ENCODE data around the gene PTPRU.
"Not testable (repeated sequence)": the region's sequence is repeated elsewhere in the genome, so short reads cannot be mapped to it uniquely, and the experiment has no call there.

The PTPRU gene

DNA sequence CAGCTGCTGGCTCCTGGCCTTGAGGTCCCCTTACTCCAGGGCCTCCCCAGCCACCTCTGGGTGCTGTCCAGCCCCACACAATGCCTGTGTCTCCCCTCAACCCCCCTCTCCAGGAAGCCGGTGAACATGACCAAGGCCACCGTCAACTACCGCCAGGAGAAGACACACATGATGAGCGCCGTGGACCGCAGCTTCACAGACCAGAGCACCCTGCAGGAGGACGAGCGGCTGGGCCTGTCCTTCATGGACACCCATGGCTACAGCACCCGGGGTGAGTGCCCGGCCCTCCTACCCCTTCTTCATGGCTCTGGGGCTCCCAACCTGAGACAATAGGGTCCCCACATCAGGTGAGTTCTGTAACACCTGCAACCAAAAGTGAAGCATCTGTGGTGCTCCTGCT lies 55.4 kb downstream of the PTPRU start:
- TF ChIP-seq, protein P1, sequence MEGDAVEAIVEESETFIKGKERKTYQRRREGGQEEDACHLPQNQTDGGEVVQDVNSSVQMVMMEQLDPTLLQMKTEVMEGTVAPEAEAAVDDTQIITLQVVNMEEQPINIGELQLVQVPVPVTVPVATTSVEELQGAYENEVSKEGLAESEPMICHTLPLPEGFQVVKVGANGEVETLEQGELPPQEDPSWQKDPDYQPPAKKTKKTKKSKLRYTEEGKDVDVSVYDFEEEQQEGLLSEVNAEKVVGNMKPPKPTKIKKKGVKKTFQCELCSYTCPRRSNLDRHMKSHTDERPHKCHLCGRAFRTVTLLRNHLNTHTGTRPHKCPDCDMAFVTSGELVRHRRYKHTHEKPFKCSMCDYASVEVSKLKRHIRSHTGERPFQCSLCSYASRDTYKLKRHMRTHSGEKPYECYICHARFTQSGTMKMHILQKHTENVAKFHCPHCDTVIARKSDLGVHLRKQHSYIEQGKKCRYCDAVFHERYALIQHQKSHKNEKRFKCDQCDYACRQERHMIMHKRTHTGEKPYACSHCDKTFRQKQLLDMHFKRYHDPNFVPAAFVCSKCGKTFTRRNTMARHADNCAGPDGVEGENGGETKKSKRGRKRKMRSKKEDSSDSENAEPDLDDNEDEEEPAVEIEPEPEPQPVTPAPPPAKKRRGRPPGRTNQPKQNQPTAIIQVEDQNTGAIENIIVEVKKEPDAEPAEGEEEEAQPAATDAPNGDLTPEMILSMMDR (IDR thresholded peaks at IDR 0.05; ENCODE audit: low read depth, low read length, missing control alignments) = no peak
- H3K4me3 ChIP-seq (ENCODE audit: low read depth, low read length) = no peak overlapping the region
- no peak for DNase-seq (ENCODE audit: low read depth)

DNA sequence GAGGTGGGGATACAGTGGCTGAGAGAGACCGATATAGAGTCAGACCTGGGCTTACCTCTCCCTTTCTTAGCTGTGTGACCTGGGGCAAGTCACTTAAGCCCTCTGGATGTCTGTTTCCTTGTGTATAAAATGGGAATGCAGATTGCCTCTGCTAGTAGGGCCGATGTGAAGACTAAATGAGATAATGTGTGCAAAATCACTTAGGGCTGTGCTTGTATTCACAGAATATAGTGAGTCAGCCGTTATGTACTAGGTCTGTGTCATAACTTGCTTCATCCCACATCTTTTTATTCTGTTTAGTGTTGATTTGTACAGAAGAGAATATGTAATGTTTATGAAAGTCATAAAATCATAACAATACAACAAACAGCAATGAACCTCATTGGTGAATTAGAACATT lies 56.0 kb downstream of the PTPRU start:
- TF ChIP-seq, protein P1 (IDR thresholded peaks at IDR 0.05; ENCODE audit: low read depth, low read length, missing control alignments) = no peak
- H3K4me3 ChIP-seq (ENCODE audit: low read depth, low read length) = no peak overlapping the region
- DNase-seq (ENCODE audit: low read depth) = no peak

DNA sequence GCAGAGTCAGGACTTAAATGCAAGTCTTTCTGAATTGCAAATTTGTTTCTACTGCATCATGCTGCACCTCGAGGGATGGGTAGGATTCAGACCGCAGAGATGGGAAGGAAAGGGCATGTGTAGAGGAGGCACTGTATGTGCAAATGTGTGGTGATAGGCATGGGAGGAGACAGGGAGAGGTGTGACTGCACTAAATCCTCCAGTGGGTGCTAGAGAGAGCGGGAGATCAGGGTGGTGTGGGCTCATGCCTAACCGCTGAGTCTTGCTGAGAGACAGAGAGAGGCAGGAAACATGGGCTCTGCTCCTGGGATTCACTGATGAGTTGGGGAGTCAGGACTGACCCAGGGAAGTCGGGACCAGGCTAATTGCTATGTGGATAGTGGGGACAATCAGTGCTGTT lies 61.1 kb downstream of the PTPRU start:
- no peak for DNase-seq (ENCODE audit: low read depth)
- H3K4me3 ChIP-seq (ENCODE audit: low read depth, low read length) = no peak overlapping the region
- TF ChIP-seq, protein P1 (IDR thresholded peaks at IDR 0.05; ENCODE audit: low read depth, low read length, missing control alignments) = no peak

DNA sequence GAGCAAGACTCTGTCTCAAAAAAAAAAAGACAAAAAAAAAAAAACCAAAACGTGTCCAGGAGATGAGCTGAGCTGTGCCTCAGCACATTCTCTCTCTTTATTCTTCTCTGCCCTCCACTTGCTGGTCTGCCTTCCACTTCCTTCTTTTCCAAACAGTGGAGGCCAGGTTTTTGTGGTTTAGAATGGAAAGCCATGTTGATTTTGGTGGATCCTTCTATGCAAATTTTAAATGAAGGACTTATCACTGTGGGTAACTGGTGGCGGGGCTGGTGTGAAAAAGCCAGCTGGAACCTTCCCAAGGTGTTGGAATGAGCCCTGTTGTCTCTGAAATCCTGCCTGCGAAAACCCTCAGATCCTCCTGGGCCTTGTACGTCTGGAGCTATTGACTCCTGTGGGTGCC lies 61.9 kb downstream of the PTPRU start:
- no peak for DNase-seq (ENCODE audit: low read depth)
- TF ChIP-seq, protein P1 (IDR thresholded peaks at IDR 0.05; ENCODE audit: low read depth, low read length, missing control alignments) = no peak
- H3K4me3 ChIP-seq (ENCODE audit: low read depth, low read length) = no peak overlapping the region

DNA sequence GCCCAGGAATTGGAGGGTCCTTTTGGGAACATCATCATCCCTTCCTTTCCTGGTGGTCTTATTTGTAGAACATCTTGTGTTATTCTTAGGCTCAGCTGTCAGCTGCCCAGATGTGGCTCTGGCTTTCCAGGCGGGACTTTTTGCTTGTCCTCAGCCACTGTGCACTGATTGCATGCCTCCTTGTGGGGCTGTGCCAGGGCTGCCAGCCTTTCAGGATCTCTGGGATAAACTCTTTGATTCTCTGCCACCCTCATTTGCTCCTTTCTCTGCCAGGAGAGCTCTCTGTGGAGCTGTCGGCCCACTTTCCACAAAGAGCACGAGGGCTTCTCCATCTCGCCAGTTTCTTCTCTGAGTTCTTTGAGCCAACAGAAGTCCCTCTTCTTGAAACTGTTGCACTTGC lies 63.1 kb downstream of the PTPRU start:
- TF ChIP-seq, protein P1 (IDR thresholded peaks at IDR 0.05; ENCODE audit: low read depth, low read length, missing control alignments) = no peak
- DNase-seq (ENCODE audit: low read depth) = no peak

GRCh38 chr1:29301732-29302131 lies 65.4 kb downstream of the PTPRU start:
- H3K4me3 ChIP-seq (ENCODE audit: low read depth, low read length); DNase-seq (ENCODE audit: low read depth): not testable (repeated sequence)

More for the DNA sequence above, 63.1 kb downstream of the PTPRU start:
- no peak overlapping the region for H3K4me3 ChIP-seq (ENCODE audit: low read depth, low read length)

DNA sequence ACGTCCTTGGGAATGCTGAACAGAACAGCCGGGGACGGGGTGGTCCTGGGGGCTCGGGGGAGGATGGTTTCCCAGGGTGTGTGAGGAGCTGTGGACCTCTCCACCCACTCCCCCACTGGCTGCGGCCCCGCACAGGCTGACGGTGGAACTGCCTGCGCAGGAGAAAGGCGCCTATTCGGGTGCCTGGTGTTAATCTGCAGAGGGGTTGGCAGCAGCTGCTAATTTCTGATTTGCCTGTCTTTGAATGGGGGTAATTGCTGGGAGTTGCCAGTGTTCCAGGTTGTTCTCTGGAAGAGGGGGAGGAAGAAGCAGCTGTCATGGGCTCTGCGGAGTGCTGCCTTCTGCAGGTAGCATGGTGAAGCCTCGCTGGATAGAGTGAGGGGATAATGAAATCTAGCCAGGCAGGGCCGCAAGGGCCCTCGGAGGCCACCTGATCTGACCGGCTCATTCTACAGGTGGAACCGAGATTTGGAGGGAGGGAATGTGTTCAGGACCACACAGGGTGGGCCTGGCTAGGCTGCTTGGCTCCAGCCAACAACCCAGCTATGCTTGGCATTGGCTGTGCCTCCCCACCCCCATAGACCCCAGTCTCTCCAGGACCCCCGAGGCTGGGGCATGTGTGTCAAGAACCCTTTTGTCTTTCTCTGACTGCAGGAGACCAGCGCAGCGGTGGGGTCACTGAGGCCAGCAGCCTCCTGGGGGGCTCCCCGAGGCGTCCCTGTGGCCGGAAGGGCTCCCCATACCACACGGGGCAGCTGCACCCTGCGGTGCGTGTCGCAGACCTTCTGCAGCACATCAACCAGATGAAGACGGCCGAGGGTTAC lies 67.1 kb downstream of the PTPRU start:
- TF ChIP-seq, protein P1 (IDR thresholded peaks at IDR 0.05; ENCODE audit: low read depth, low read length, missing control alignments) = no peak
- no peak for DNase-seq (ENCODE audit: low read depth)
- H3K4me3 ChIP-seq (ENCODE audit: low read depth, low read length) = no peak overlapping the region
